UCSD-AML1 (cell line): Measurements from ENCODE around the gene PROC.
"Not testable (repeated sequence)": the region's sequence is repeated elsewhere in the genome, so short reads cannot be mapped to it uniquely, and the experiment has no call there.

Source experiments
- DNase-seq: peaks from one replicate; lab custom pipeline; 2025; ENCODE audit not compliant: unreplicated experiment; lab: John Stamatoyannopoulos, UW

Gene PROC

DNA sequence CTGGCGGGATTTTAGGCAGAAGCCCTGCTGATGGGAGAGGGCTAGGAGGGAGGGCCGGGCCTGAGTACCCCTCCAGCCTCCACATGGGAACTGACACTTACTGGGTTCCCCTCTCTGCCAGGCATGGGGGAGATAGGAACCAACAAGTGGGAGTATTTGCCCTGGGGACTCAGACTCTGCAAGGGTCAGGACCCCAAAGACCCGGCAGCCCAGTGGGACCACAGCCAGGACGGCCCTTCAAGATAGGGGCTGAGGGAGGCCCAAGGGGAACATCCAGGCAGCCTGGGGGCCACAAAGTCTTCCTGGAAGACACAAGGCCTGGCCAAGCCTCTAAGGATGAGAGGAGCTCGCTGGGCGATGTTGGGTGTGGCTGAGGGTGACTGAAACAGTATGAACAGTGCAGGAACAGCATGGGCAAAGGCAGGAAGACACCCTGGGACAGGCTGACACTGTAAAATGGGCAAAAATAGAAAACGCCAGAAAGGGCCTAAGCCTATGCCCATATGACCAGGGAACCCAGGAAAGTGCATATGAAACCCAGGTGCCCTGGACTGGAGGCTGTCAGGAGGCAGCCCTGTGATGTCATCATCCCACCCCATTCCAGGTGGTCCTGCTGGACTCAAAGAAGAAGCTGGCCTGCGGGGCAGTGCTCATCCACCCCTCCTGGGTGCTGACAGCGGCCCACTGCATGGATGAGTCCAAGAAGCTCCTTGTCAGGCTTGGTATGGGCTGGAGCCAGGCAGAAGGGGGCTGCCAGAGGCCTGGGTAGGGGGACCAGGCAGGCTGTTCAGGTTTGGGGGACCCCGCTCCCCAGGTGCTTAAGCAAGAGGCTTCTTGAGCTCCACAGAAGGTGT is 8.5 kb downstream of the PROC start:
- no peak for DNase-seq

- no peak for DNase-seq
Measured at GRCh38 chr2:127427376-127428056, 9.3 kb downstream of the PROC start.

- DNase-seq, result no peak
Measured at GRCh38 chr2:127428057-127428814, 10.0 kb downstream of the PROC start.

- no peak for DNase-seq
Measured at GRCh38 chr2:127428815-127429109, 10.5 kb downstream of the PROC start.

- DNase-seq, result no peak
Measured at GRCh38 chr2:127429291-127429690, 11.1 kb downstream of the PROC start.

- no peak for DNase-seq
Measured at GRCh38 chr2:127429844-127430425, 11.7 kb downstream of the PROC start.

DNA sequence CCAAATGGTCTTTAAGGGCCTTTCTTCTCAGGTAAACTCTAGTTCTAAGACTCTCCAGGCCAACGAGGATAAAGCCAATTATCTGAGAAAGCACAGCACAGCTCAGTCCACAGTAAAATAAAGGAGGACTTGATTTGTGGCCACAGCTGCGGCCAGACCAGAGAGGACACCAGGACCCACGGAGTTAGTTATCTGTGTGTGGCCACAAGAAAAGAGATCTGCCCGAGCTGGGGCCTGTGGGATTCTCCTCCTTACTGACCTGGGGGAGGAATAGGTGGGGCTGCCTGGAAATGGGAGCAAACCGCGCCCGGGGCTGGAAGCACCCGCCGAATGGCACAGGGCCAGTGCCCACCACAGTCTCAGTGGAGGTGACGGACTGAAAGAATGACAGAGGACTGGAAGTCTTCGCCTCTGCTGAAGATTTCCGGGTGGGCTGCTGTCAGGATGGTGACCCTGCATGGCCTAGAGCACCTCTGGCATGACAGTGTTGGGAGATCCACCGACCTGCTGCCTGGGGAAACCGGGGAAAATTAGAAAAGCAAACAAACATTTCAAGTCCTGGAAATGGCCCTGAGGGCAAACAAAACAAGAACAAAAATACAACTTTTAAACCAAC is 13.3 kb downstream of the PROC start:
- DNase-seq, result no peak

DNA sequence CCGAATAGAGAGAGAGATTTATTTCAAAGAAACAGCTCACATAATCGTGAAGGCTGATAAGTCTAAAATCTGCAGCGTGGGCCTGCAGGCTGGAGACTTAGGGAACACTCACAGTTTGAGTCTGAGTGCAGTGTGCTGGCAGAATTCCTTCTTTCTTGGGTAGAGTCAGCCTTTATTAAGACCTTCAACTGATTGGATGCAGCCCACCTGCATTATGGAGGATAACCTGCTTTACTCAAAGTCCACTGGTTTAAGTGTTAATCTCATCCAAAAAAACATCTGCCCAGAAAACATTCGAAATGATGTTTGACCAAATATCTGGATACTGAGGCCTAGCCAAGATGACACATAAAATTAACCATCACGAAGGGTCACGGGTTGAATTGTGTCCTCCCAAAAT is 16.3 kb downstream of the PROC start:
- DNase-seq, result no peak

DNA sequence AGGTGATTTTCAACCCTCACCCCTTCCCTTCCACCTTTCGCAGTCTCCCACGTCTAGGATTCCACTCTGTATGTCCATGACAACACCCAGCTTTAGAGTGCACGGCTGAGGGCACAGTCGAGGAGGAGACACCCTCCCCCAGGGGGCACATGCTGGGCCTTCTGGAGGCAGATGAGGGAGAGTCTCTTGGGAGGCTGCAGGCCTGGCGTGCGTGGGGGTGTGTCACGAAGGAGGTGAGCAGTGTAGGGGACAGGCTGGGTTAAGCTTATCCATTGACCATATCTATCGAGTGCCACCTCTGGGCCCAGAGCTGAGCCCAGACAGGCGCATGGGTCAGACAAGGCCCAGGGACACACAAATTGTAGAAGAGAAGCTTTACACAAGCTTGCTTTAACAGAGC is 18.8 kb downstream of the PROC start:
- no peak for DNase-seq

DNA sequence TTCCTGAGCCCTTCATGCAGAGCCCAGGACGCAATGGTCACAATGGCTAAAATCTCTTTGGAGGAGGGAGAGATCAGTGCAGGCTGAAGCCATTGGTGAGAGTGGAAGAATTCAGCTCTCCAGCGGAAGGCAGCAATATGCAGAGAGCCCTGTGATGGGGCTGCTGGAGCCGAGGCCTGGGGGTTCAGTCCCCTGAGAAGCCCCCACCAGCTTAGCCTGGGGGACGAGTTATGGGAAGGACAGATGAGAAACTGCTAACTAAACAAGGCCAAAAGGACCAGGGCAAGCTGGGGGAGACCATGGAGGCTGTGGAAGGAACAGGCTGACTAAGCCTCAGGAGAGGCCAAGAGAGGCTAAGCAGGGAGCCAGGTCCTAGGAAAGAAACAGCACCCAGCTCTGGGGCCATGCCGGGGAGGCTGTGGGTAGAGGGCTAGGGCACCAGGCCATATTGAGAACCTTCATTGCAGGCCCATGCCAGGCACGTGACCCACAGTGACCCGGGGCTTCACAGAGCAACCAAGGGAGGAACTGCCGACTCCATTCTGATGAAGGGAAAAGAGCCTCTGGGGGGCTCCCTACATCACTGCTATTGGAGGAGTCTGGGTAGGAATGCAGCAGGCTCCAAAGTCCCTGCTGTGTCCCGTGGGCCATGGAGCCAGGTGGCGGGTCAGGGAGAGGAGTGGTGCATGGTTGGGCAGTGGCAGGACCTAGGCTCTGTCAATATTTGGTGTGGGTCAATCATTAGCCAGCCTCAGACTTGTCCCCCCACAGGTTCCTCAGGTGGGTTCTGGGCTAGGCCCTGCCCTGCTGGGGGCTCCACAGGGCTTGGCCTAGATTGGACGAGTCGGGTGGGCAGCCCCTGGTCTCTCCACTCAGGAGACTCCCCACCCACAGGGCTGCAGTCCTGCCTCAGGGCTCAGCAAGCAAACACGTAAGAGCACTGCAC is 19.8 kb downstream of the PROC start:
- DNase-seq, result no peak

DNA sequence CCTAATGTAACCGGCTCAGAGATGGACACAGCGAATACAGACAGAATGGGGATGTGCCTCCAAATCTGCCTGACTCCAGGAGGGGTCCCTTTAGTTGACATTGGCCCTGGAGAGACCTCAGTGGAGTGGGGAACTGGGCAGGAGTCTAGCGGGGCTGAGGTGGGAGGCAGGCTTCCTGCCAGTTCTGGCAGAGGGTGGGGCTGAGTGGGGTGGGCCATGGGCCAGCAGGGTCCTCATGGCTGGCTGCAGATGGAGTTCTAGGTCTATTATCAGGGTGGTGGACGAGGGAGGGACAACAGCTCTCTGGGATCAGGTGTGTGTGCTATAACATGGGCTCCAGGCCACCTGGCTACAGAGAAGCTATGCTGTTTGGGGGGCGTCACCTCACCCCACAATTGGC is 21.1 kb downstream of the PROC start:
- DNase-seq, result no peak

DNA sequence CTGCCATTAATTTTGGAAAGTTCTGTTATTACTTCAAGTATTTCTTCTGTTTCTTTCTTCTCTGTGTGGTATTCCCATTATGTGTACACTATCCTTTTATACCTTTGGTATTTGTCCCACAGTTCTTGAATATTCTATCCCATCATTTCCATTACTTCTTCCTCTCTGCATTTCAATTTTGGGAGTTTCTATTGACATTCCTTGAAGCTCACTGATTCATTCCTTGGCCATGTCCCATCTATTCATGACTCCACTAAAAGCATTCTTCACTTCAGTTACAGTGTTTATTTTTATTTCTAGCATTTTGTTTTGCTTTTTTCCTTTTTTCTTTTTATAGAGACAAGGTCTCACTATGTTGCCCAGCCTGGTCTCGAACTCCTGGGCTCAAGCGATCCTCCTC is 30.3 kb downstream of the PROC start:
- no peak for DNase-seq

- no peak for DNase-seq
Measured at GRCh38 chr2:127449414-127449813, 31.2 kb downstream of the PROC start.

DNA sequence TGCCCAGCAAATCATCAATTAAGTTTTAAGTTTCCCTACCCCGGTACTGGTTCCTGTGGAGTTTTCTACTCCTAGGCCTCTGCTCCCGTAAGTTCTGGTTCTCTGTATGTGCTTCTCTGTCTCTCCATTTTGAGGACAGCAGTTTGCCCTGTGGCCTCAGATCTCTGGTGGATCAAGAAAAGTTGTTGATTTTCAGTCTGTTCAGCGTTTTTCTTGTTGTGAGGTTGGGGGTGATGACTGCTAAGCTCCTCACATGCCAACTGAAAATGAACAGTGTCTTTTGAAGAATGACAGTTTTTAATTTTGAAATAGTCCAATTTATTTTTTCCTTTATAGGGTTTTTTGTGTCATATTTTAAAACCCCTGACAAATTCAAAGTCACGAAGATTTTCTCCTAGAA is 31.7 kb downstream of the PROC start:
- DNase-seq, result no peak

DNA sequence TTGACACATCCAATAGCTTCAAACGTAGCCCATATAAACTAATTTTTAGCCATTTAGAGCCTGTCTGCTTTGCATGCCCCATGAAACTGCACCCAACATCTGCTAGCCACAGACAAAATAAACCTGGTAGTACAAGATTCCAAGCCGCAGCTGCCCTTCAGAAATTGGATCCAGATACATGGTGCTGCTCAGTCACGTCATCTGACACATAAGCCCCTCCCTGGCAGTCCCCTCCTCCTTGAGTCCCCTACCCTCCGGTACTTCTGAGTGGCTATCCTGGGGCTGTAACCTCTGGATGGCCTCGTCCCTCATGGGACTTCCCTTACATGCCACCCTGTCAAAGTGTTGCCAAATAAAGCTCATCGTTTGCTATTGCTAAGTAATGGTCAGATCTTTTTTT is 33.8 kb downstream of the PROC start:
- DNase-seq, result no peak

- not testable (repeated sequence) for DNase-seq
Measured at GRCh38 chr2:127452423-127452822, 34.2 kb downstream of the PROC start.

GRCh38 chr2:127453013-127453391 is 34.8 kb downstream of the PROC start:
- DNase-seq, result no peak

DNA sequence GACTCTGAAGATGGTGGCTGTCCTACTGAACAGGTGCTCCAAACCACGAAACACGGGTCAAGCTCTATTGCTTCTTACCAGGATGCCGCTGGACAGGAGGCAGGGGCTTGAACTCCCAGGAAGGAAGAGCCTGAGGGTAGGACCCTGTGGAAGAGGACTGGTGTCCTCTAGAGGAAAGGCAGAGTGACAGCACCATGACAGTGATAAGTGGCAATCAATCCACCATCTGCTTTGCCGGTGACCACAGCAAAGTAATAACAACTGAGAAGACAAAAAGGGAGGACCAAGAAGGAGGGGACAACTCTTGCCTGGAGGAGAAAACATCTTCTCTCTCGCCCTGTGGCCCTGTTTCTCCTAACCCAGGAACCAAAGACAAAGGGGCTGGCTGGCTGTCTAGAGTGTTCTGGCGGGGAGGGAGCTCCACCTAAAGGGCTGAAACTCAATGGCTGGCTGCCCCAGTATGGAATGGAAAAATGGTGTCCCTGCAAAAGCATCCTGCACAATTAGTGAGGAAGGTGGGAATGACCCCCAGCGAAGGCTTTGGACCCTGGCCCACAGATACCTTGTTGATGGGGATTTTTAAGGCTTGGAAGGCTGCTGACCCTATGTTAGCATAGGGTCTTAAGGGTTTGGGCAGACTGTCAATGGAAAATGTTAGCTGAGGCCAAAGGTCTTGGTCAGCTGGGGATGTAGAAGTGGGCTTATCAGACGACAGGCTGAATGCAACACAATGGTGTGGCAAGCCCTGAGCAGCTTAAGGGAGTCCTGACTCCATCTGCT is 35.4 kb downstream of the PROC start:
- no peak for DNase-seq
